ENCODE results near the gene ATP6V0E1.
"Not testable (repeated sequence)": the region's sequence is repeated elsewhere in the genome, so short reads cannot be mapped to it uniquely, and the experiment has no call there.

Gene ATP6V0E1

DNA sequence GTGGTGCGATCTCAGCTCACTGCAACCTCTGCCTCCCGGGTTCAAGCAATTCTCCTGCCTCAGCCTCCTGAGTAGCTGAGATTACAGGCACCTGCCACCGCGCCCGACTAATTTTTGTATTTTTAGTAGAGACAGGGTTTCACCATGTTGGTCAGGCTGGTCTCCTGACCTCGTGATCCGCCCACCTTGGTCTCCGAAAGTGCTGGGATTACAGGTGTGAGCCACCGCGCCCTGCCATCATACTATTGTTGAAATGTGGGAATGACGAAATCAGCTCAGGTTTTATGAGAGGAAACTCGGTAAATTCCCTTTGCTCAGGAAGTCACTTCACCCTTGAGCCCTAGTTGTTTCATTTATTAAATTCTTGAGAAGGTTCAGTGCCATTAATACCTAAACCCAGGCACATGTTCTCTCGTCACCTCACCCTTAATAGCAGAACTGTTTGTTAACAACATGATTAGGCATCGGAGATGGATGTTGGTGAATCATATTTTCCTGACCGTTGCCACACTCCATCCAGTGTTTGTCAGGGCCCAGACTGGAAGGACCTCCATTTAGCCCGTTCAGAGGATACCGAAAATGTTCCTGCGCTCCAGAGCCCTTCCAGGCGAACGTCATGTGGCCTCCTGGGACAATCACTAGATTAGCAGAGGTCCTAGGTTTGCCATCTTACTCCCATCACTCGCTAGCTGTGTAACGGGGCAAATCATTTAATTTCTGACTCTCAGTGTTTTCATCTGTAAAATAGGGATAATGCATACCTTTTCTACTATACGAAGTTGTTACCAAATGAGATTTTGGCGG lies 52.5 kb downstream of the ATP6V0E1 start:
- DNase-seq (ENCODE audit: low read depth in 2 of 2) = no peak

- no peak for DNase-seq (ENCODE audit: low read depth in 2 of 2)
Observed at GRCh38 chr5:173039188-173039587, 55.6 kb downstream of the ATP6V0E1 start.

DNA sequence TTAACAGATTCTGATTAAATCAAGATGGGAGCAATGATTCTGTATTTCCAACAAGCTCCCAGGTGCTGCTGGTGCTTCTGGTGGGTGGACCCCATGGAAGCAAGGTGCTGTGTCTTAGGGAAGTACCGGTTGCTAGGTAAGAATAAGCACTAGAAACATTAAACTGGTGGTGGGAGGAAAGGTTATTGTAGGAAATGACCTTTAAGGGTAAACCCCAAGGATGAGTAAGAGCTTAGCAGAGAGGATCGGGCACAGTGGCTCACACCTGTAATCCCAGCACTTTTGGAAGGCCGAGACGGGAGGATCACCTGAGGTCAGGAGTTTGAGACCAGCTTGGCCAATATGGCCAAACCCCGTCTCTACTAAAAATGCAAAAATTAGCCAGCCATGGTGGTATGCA lies 56.4 kb downstream of the ATP6V0E1 start:
- no peak for DNase-seq (ENCODE audit: low read depth in 2 of 2)

DNA sequence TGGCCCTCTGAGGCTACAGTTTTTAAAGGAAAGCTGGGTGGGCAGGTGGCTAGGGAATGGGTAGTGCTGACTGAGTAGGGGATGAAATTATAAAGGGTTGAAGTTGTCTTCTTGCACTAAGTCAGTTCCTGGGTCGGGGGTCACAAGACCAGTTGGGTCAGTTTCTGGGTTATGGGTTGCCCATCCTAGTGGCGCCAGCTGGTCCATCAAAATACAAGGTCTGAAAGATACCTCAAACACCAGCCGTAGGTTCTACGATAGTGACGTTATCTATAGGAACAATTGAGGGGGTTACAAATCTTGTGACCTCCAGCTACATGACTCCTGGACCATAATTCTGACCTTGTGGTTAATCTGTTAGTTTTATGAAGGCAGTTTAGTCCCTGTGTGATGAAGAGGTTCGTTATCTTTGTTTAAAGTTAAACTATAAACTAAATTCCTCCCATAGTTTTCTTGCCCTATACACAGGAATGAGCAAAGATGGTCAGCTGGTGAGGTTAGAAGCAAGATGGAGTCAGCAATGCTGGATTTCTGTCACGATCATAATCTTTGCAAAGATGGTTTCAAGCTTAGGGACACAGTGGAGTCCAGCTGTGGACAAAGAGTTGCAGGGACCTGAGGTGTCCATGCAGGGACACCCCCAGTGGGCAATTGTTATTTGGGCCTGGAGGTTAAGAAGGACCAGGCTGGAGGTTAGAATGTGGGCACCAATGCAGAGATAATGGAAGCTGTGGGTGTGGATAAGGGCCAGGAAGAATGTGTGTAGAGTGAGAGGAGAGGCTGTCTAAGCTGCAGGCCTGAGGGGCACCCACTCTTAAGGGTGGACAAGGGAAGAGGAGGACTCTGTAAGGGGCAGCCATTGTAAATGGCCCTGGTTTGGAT lies 58.6 kb downstream of the ATP6V0E1 start:
- DNase-seq (ENCODE audit: low read depth in 2 of 2) = no peak

- DNase-seq (ENCODE audit: low read depth in 2 of 2) = no peak
Observed at GRCh38 chr5:173042763-173043107, 59.2 kb downstream of the ATP6V0E1 start.

GRCh38 chr5:173045474-173045873 lies 61.9 kb downstream of the ATP6V0E1 start:
- DNase-seq (ENCODE audit: low read depth in 2 of 2) = no peak

DNA sequence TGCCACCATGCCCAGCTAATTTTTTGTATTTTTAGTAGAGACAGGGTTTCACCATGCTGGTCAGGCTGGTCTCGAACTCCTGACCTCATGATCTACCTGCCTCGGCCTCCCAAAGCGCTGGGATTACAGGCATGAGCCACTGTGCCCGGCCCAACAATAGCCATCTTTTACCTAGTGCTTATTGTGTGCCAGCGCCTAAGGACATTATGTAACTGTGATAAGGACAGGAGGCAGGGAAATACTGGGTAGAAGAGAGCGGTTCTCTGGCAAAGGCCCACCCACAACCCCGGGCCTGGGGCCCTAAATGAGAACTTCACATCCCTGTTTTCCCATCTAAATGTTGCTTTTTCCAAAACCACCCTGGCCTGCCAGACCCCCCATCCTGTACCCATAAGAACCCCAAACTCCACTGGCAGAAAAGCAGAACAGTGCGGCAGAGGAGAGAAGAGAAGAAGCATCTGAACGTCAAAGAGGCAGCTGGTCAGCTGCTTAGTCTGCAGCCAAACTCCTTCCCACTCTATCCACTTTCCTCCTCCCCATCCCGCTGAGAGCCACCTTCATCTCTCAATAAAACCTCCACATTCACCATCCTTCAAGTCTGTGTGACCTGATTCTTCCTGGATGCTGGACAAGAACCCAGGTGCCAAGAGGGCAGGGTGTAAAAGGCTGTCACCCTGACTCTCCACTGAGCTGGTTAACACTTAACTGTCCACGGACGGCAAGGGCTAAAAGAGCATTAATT lies 63.7 kb downstream of the ATP6V0E1 start:
- DNase-seq (ENCODE audit: low read depth in 2 of 2) = not testable (repeated sequence)

GRCh38 chr5:173047838-173048105 lies 64.2 kb downstream of the ATP6V0E1 start:
- no peak for DNase-seq (ENCODE audit: low read depth in 2 of 2)

GRCh38 chr5:173050791-173051190 lies 67.2 kb downstream of the ATP6V0E1 start:
- DNase-seq (ENCODE audit: low read depth in 2 of 2) = no peak

DNA sequence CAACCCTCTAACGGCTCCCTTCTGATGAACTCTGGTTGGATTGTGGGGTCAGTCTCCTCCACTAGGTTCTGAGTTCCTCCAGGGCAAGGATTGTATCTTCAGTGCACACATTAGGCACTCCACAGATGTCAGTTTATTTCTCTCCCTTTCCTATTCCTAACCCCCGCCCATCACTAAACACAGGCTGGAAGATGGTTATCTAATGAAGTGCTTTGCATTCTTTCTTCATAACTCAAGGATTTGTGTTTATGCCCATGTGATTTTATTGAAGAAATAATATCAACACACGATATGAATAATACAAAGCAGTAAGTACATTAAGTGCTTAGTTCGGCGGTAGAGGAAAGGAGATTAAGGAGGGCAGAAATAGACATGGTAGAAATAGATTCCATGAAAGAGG lies 68.2 kb downstream of the ATP6V0E1 start:
- DNase-seq (ENCODE audit: low read depth in 2 of 2) = no peak

DNA sequence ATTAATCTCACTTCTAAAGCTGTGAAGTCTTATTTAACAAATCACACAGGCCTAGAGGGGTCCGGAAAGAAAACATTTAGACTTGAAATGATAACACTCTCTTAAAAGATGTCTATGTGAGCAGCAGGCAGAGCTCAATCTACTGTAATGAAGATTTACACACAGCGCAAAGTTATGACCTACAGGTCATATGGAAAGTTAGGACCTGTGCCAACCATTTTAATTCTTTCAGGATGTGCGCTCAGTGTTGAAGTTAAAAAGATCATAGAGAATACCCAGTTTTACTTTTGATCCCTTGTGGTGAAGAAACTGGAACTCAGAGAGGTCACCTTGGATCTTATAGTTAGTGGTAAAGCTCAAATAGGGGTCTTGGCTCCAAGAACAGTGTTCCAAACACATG lies 69.5 kb downstream of the ATP6V0E1 start:
- DNase-seq (ENCODE audit: low read depth in 2 of 2) = no peak

- no peak for DNase-seq (ENCODE audit: low read depth in 2 of 2)
Observed at GRCh38 chr5:173055042-173055721, 71.6 kb downstream of the ATP6V0E1 start.

DNA sequence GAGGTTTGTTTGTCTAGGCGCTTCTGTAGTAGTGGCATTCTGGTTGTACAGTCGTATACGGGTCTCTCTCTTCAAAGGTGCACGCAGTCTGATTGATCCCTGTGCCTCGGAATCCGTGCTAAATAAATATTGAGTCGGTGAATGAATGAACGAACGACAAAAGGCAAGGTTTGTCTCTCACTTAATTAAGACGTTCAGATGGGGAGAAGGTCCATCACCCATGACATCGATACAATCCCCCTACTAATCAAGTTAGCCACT lies 72.1 kb downstream of the ATP6V0E1 start:
- DNase-seq (ENCODE audit: low read depth in 2 of 2) = no peak

- DNase-seq (ENCODE audit: low read depth in 2 of 2) = peak; percentile 96 to 97
Observed at GRCh38 chr5:173055983-173056782, 72.6 kb downstream of the ATP6V0E1 start, which contains the start of gene CREBRF. CREBRF (plus strand) TSS chr5:173056352; CDS start chr5:173080776, 24,424 bp downstream.

- DNase-seq (ENCODE audit: low read depth in 2 of 2) = no peak
Observed at GRCh38 chr5:173056783-173057061, 73.2 kb downstream of the ATP6V0E1 start.

GRCh38 chr5:173057062-173057924 lies 73.7 kb downstream of the ATP6V0E1 start:
- peak; percentile 93 to 98 for DNase-seq (ENCODE audit: low read depth in 2 of 2)

DNA sequence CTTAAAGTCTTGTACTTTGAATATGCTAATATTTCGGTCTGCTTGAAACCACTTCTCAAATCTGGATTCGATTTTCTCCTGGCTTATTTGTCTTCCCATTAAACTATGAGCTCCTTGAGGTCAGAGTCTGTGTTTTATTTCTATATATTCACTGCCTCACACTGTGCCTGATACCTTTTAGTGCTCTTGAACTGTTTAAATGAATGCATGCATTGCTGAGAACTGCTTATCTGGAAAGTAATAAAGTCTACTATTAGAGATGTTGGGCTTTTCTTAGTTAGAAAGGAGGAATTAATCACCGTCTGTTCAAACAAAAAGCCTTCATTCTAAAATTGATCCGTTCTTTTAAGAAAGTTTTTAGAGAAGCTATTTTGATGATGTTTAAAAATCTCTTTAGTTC lies 78.6 kb downstream of the ATP6V0E1 start:
- DNase-seq (ENCODE audit: low read depth in 2 of 2) = no peak

- no peak for DNase-seq (ENCODE audit: low read depth in 2 of 2)
Observed at GRCh38 chr5:173065155-173065554, 81.6 kb downstream of the ATP6V0E1 start.

DNA sequence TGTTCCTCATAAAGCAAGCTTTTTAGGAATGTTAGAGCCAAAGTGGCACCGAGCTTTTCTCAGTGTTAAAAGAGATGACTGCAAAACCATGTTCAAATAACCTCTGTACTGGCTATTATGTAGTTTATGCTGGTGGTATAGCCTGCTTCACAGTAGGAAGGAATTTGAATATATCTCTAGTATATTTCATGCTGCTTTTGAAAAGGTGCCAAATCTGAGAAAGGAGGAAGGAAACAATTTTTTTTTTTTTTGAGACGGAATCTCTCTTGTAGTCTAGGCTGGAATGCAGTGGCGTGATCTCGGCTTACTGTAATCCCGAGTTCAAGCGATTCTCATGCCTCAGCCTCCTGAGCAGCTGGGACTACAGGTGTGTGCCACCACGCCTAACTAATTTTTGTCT lies 86.1 kb downstream of the ATP6V0E1 start:
- no peak for DNase-seq (ENCODE audit: low read depth in 2 of 2)

- no peak for DNase-seq (ENCODE audit: low read depth in 2 of 2)
Observed at GRCh38 chr5:173075137-173075843, 91.7 kb downstream of the ATP6V0E1 start.

All from stimulated activated CD8-positive, alpha-beta memory T cell treated with anti-CD3 and anti-CD28 coated beads, Interleukin-2, amount 100 ng/mL, for 1 hour (primary cell).